NB4 (cell line): Measurements from ENCODE around the gene GCNT4.
A peak's percentile ranks its signal among the peaks of the same experiment; 100 is the strongest.
"Not testable (repeated sequence)": the region's sequence is repeated elsewhere in the genome, so short reads cannot be mapped to it uniquely, and the experiment has no call there.

ENCODE experiments used
- DNase-seq: peaks from one replicate; pipeline ENCODE4 v3.0.0; 2010; ENCODE audit warnings: low read depth
- H3K4me3 ChIP-seq: one replicate; pipeline ENCODE4 v1.5.1; 2011; ENCODE audit warnings: mild to moderate bottlenecking, low read depth, low read length, moderate library complexity
- MAX ChIP-seq: IDR thresholded peaks from 2 replicates; pipeline ENCODE4 v1.6.1; 2011; ENCODE audit warnings: low read depth, low read length
- MYC ChIP-seq: IDR thresholded peaks from 2 replicates; pipeline ENCODE4 v1.6.1; 2011; ENCODE audit warnings: low read depth, low read length
- POLR2A ChIP-seq: IDR thresholded peaks from 2 replicates; pipeline ENCODE4 v1.6.1; 2011; ENCODE audit warnings: mild to moderate bottlenecking; ENCODE audit not compliant: insufficient read length; ENCODE audit errors: extremely low read depth
- TF ChIP-seq, protein P1 (sequence below): IDR thresholded peaks from one replicate; pipeline ENCODE4 v1.5.1; 2012; ENCODE audit warnings: low read depth, low read length

GCNT4 gene

DNA sequence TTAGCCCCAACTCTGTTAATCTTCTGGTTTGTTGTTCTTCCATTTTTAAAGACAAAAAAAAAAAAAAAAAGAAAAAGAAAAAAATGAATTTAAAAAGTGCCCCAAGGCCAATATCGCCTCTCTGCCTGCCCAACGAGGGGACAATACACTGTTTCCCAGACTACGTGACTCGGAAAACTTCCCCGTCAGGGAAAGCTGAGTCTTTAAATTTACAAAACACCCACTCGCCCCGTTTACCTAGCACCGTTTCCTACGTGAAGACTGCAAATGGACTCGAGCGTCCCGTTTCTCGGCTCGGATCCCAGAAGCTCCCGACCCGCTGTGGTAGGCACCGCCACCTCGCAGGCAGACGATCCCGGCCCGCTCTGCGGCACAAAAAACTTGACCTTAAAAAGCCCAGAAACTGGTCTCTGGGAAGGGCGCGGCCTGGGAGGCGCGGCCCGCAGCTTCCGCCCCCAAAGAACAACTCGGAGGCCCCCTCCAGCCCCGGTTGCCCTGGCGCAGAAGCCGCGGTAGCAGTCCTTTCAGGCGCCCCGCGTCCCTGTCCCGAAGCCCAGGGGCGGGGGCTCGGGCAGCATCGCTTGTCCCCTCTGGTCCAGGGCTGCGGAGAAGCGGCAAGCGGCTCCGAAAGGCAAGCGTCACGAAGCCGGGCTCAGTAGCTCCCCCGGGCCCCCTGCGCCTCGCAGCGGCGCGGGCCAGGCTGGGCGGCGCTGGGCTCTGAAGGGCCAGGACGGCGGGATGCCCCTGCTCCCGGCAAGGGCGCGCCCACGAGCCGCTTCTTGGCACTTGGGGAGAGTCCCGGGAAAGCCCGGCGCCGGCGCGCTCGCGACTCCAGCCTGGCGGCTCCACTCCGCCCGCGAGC lies at the start of gene GCNT4:
TSS of gene GCNT4 (minus strand) at position 367 of the 862 bp plus-strand sequence. CDS start 22,521 bp downstream, outside the sequence.
- no peak within 1 kb of the TSS for H3K4me3 ChIP-seq
- peak; percentile 17 for DNase-seq
- TF ChIP-seq MYC, result no peak

DNA sequence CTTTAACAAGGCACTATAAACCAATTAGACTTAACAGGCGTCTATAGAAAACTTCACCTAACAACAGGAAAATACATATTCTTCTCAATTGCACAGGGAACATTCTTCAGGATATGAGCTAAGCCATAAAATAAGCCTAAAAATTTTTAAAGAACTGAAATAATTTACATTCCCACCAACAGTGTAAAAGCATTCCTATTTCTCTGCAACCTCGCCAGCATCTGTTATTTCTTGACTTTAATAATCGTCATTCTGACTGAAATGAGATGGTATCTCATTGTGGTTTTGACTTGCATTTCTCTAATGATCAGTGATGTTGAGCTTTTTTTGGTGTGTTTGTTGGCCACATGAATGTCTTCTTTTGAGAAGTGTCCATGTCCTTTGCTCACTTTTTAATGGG lies 43.6 kb upstream of the GCNT4 start:
- H3K4me3 ChIP-seq, DNase-seq: not testable (repeated sequence)

DNA sequence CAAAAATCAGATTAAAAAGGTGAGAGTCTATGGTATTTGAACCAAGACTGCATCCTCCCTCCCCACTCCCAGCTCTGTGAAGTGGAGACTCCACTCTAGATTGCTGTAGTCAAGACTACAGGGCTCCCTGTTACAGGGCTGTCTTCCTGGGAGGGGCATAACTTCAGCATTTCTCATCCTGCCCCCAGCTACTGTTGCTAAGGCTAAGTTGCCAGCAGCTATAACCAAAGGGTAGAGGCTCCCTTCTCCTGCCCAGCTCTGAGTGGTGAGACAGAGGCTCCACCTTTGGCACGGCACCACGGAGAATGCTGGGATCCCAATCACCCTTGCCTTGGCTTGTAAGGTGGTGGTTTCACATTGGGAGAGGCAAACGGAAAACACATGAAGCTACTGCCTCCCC lies 39.2 kb upstream of the GCNT4 start:
- no peak for DNase-seq
- TF ChIP-seq MAX (no peak), POLR2A (no peak), MYC (no peak)
- TF ChIP-seq, protein P1, sequence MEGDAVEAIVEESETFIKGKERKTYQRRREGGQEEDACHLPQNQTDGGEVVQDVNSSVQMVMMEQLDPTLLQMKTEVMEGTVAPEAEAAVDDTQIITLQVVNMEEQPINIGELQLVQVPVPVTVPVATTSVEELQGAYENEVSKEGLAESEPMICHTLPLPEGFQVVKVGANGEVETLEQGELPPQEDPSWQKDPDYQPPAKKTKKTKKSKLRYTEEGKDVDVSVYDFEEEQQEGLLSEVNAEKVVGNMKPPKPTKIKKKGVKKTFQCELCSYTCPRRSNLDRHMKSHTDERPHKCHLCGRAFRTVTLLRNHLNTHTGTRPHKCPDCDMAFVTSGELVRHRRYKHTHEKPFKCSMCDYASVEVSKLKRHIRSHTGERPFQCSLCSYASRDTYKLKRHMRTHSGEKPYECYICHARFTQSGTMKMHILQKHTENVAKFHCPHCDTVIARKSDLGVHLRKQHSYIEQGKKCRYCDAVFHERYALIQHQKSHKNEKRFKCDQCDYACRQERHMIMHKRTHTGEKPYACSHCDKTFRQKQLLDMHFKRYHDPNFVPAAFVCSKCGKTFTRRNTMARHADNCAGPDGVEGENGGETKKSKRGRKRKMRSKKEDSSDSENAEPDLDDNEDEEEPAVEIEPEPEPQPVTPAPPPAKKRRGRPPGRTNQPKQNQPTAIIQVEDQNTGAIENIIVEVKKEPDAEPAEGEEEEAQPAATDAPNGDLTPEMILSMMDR, result no peak
- H3K4me3 ChIP-seq, result no peak overlapping the region

- no peak for DNase-seq
- no peak overlapping the region for H3K4me3 ChIP-seq
- TF ChIP-seq MYC (no peak), POLR2A (no peak), MAX (no peak)
- TF ChIP-seq, protein P1, result no peak
Observed at GRCh38 chr5:75089662-75090061, 37.3 kb upstream of the GCNT4 start.

DNA sequence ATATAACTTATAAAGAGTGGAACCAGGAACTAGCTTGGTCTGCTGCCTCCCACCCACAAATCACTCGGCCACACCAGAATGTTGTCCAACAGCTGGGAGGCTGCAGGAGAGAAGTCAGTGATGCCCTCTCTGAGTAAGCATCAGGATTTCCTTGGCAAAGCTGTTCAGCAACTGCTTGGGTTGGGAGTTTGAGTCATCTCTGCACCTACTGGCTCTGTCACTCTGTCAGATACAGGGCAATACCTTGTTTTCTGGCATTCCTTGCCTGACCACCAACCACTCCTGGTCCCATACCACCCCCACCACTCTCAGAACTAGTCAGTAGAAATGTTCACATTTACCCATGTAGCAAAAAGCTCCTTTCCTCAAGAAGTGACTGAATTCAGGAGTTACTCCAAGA lies 36.8 kb upstream of the GCNT4 start:
- DNase-seq, result no peak
- TF ChIP-seq, protein P1, result no peak
- no peak for TF ChIP-seq POLR2A
- no peak for TF ChIP-seq MYC
- TF ChIP-seq MAX, result no peak
- no peak overlapping the region for H3K4me3 ChIP-seq

GRCh38 chr5:75088648-75089047 lies 36.3 kb upstream of the GCNT4 start:
- no peak for TF ChIP-seq MYC
- TF ChIP-seq MAX, result no peak
- TF ChIP-seq POLR2A, result no peak
- TF ChIP-seq, protein P1, result no peak
- DNase-seq, result no peak

DNA sequence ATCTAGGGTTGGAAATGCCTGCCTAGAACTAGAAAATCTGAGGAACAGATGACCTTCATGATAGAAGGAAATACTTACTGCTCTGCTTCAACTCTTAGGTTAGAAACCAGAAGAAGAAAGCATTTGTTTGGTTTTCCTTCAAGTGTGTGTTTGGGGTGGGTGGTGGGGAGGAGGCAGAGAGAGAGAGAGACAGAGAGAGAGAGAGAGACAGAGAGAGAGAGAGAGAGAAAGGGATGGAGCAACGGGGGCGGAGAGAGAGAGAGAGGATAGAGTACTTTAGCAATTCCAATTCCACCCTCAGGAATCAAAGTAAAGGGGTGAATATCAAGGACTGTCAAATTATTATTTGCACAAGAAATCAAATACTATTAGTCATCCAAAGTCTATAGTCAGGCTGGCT lies 29.2 kb upstream of the GCNT4 start:
- TF ChIP-seq, protein P1, result no peak
- TF ChIP-seq MAX, result no peak
- no peak for TF ChIP-seq POLR2A
- TF ChIP-seq MYC, result no peak
- no peak overlapping the region for H3K4me3 ChIP-seq
- DNase-seq, result no peak

More at GRCh38 chr5:75088648-75089047, 36.3 kb upstream of the GCNT4 start:
- H3K4me3 ChIP-seq, result no peak overlapping the region

DNA sequence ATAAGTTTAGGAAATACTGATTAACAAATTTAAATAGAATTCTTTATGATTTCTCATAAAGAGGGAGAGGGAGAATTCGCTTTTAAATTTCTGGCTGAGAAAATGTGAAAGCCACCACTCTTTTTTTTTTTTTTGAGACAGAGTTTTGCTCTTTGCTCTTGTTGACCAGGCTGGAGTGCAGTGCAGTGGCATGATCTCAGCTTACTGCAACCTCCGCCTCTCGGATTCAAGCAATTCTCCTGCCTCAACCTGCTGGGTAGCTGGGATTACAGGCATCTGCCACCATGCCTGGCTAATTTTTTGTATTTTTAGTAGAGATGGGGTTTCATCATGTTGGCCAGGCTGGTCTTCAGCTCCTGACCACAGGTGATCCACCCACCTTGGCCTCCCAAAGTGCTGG lies 27.0 kb upstream of the GCNT4 start:
- H3K4me3 ChIP-seq, DNase-seq: not testable (repeated sequence)
